Nephron progenitor cell (in vitro differentiated cells): ENCODE measurements around the gene HEMK1.

ENCODE experiments used
- DNase-seq: peaks from one replicate; pipeline ENCODE4 v3.0.0; 2021
- H3K27ac Mint-ChIP-seq: 2 replicates; pipeline ENCODE4 v1.8.0; 2021; ENCODE audit warnings: mild to moderate bottlenecking, moderate library complexity, mixed read lengths
- H3K27me3 Mint-ChIP-seq: 2 replicates; pipeline ENCODE4 v1.8.0; 2021; ENCODE audit warnings: mild to moderate bottlenecking, low read depth, mixed read lengths; ENCODE audit not compliant: poor library complexity
- H3K36me3 Mint-ChIP-seq: 2 replicates; pipeline ENCODE4 v1.8.0; 2021; ENCODE audit warnings: low read depth, mixed read lengths
- H3K4me1 Mint-ChIP-seq: 2 replicates; pipeline ENCODE4 v1.8.0; 2021; ENCODE audit warnings: mixed read lengths
- H3K4me3 Mint-ChIP-seq: 2 replicates; pipeline ENCODE4 v1.8.0; 2021; ENCODE audit warnings: mild to moderate bottlenecking, moderate library complexity, mixed read lengths
- H3K9me3 Mint-ChIP-seq: 2 replicates; pipeline ENCODE4 v1.8.0; 2021; ENCODE audit warnings: mild to moderate bottlenecking, moderate library complexity, mixed read lengths
- CTCF ChIP-seq: fragments of 200-600 bp; sonication (generic); IDR thresholded peaks from 2 replicates; pipeline ENCODE4 v1.5.0; 2021; ENCODE audit warnings: antibody characterized with exemption

The HEMK1 gene

DNA sequence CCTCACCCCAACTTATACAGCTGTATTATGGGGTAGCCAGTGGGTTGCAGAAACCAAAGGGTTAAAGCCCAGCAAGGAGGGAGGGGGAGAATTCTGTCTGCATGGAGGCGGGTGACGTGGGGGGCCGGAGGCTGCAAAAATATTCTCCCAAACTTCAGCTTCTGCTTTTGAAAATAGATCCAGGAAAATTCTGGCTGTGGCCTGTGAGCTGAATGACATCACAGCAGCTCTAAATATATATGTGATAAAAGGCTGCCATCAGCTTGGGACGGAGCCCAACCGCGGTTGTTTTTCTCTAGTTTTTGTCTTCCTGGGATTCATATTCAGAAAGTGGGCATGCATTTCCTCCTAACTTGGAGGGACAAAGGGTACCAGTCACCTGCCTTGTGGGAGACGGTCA, 75.2 kb downstream of the HEMK1 start:
- no peaks in the 10 kb centered on the region for H3K27me3 Mint-ChIP-seq
- peaks cover 6% of the 10 kb centered on the region for H3K4me1 Mint-ChIP-seq
- H3K27ac Mint-ChIP-seq, result no peak overlapping the region
- no peak overlapping the region for H3K4me3 Mint-ChIP-seq
- peaks cover 4% of the 10 kb centered on the region for H3K36me3 Mint-ChIP-seq
- no peaks in the 10 kb centered on the region for H3K9me3 Mint-ChIP-seq
- TF ChIP-seq CTCF, result no peak
- DNase-seq, result no peak

DNA sequence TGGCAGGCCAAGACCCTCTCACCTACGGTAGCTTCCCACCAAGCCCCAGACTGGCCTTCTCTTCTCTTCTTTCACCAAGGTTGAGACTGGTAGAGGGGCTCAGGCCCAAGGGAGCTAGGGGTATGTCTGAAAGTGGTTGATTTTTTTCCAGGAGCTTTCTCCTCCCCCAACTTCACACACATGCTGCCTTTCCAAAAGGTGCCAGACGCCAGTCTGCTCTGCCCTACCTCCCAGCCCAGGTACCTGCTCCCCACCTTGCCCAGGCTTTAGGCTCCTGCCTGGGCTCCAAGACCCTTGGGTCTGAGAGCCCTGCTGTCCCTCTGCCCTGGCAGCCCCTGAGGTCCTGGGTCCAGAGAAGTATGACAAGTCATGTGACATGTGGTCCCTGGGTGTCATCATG, 76.1 kb downstream of the HEMK1 start:
- Mint-ChIP-seq H3K9me3 (no peaks in the 10 kb centered on the region), H3K36me3 (peaks cover 4% of the 10 kb centered on the region), H3K27ac (no peak overlapping the region), H3K4me1 (peaks cover 9% of the 10 kb centered on the region), H3K4me3 (no peak overlapping the region), H3K27me3 (no peaks in the 10 kb centered on the region)
- DNase-seq, result no peak
- TF ChIP-seq CTCF, result no peak
